ENCODE data around the gene GLRX. TPM values are rescaled to one million over a fixed set of nuclear protein-coding genes. Genes with fewer than 3 reads are reported as not detected.

GLRX gene
- total RNA-seq, 1 donor from 2014 or later: 27.5 TPM

GRCh38 chr5:95858661-95859595 lies 36.4 kb upstream of the GLRX start:
- peak overlapping the region; percentile 11 for H3K27ac Mint-ChIP-seq (ENCODE audit: unreplicated experiment)
- no peaks in the 10 kb centered on the region for H3K36me3 Mint-ChIP-seq (ENCODE audit: low read depth, unreplicated experiment)
- H3K27me3 Mint-ChIP-seq (ENCODE audit: unreplicated experiment): peaks cover 10% of the 10 kb centered on the region
- TF ChIP-seq CTCF (IDR thresholded peaks at IDR 0.05; ENCODE audit: unreplicated experiment): peak; percentile 98
- H3K4me3 Mint-ChIP-seq (ENCODE audit: unreplicated experiment): no peak overlapping the region
- H3K9me3 Mint-ChIP-seq (ENCODE audit: unreplicated experiment): no peaks in the 10 kb centered on the region
- peaks cover 22% of the 10 kb centered on the region for H3K4me1 Mint-ChIP-seq (ENCODE audit: unreplicated experiment)
- peak; percentile 95 for DNase-seq (ENCODE audit: low spot score)

GRCh38 chr5:95858023-95858461 lies 35.5 kb upstream of the GLRX start:
- Mint-ChIP-seq H3K27ac (ENCODE audit: unreplicated experiment) (no peak overlapping the region), H3K9me3 (ENCODE audit: unreplicated experiment) (no peaks in the 10 kb centered on the region), H3K4me3 (ENCODE audit: unreplicated experiment) (no peak overlapping the region), H3K36me3 (ENCODE audit: low read depth, unreplicated experiment) (no peaks in the 10 kb centered on the region), H3K27me3 (ENCODE audit: unreplicated experiment) (peaks cover 10% of the 10 kb centered on the region), H3K4me1 (ENCODE audit: unreplicated experiment) (peaks cover 22% of the 10 kb centered on the region)
- DNase-seq (ENCODE audit: low spot score): no peak
- TF ChIP-seq CTCF (IDR thresholded peaks at IDR 0.05; ENCODE audit: unreplicated experiment): no peak

DNA sequence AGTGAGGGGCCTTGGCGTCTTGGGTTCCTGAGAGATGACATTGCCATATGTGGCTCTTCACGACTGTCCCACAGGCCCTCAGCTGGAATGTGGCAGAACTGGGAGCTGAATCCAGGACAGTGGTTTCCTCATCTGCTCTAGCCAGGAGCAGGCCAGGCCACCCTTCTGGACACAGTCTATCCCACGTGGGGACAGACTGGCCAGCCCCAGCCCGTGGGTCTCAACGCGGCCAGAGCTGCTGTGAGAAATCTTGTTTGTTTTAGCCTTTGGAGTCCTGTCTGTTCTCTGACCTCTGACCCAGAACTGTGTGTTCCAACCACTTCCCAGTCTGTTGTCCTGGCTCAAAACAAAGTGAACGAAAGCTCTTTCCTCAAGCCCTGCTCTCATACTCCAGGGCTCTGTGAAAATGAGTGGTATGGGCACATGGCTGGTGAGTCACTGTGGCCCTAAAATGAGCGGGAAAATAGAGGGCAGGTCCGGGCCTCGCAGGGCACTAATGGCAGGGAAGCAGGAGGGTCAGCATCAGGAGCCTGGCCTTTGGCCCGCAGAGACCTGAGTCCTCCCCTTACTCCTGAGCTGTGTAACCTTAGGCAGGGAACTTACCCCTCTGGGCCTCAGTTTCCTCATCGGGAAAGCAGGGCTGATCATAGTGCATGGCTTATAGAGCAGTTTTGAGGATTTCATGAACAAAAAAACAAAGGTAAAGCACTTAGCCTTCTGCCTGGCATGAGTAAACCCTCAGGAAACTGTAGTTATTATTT lies 34.8 kb upstream of the GLRX start:
- Mint-ChIP-seq H3K36me3 (ENCODE audit: low read depth, unreplicated experiment) (no peaks in the 10 kb centered on the region), H3K27ac (ENCODE audit: unreplicated experiment) (peak overlapping the region; percentile 92), H3K4me1 (ENCODE audit: unreplicated experiment) (peaks cover 22% of the 10 kb centered on the region), H3K27me3 (ENCODE audit: unreplicated experiment) (peaks cover 10% of the 10 kb centered on the region), H3K9me3 (ENCODE audit: unreplicated experiment) (no peaks in the 10 kb centered on the region), H3K4me3 (ENCODE audit: unreplicated experiment) (no peak overlapping the region)
- DNase-seq (ENCODE audit: low spot score): no peak
- TF ChIP-seq CTCF (IDR thresholded peaks at IDR 0.05; ENCODE audit: unreplicated experiment): no peak

GRCh38 chr5:95856501-95856981 lies 34.0 kb upstream of the GLRX start:
- Mint-ChIP-seq H3K4me1 (ENCODE audit: unreplicated experiment) (peaks cover 22% of the 10 kb centered on the region), H3K27ac (ENCODE audit: unreplicated experiment) (no peak overlapping the region), H3K27me3 (ENCODE audit: unreplicated experiment) (peaks cover 8% of the 10 kb centered on the region), H3K9me3 (ENCODE audit: unreplicated experiment) (no peaks in the 10 kb centered on the region), H3K4me3 (ENCODE audit: unreplicated experiment) (no peak overlapping the region), H3K36me3 (ENCODE audit: low read depth, unreplicated experiment) (no peaks in the 10 kb centered on the region)
- TF ChIP-seq CTCF (IDR thresholded peaks at IDR 0.05; ENCODE audit: unreplicated experiment): no peak
- DNase-seq (ENCODE audit: low spot score): no peak

All from endothelial cell (in vitro differentiated cells).